Activated B cell treated with CpG ODN at 0.5 μM for 24 hours (primary cell): ENCODE results near the gene TOP2B. TPM values are rescaled to one million over a fixed set of nuclear protein-coding genes. Genes with fewer than 3 reads are reported as not detected.
A peak's percentile ranks its signal among the peaks of the same experiment; 100 is the strongest.

ENCODE experiments used
- ATAC-seq: fragments of 200-7000 bp; cut with Tn5 transposase; one replicate; pipeline ENCODE4 v1.10.0; 2021; ENCODE audit warnings: low read depth, mild to moderate bottlenecking, moderate library complexity
- CTCF ChIA-PET: fragments of 350-600 bp; sonication (Branson Sonifier 250); formaldehyde crosslinking; loops from one replicate; lab custom pipeline; 2021; ENCODE audit warnings: antibody characterized with exemption; lab: Charles Lee
- POLR2A ChIA-PET: fragments of 350-600 bp; sonication (Branson Sonifier 250); formaldehyde crosslinking; loops from one replicate; lab custom pipeline; 2021; ENCODE audit warnings: antibody characterized with exemption; lab: Charles Lee
- DNase-seq: peaks from one replicate; pipeline ENCODE4 v3.0.0; 2022
- H3K27ac Mint-ChIP-seq: one replicate; pipeline ENCODE4 v1.8.0; 2020; ENCODE audit warnings: mixed read lengths
- H3K27me3 Mint-ChIP-seq: one replicate; pipeline ENCODE4 v1.8.0; 2021; ENCODE audit warnings: mixed read lengths
- H3K36me3 Mint-ChIP-seq: one replicate; pipeline ENCODE4 v1.8.0; 2021; ENCODE audit warnings: low read depth, mixed read lengths
- H3K4me1 Mint-ChIP-seq: one replicate; pipeline ENCODE4 v1.8.0; 2021; ENCODE audit warnings: mixed read lengths
- H3K4me3 Mint-ChIP-seq: one replicate; pipeline ENCODE4 v1.8.0; 2020; ENCODE audit warnings: mild to moderate bottlenecking, mixed read lengths
- H3K9me3 Mint-ChIP-seq: one replicate; pipeline ENCODE4 v1.8.0; 2020; ENCODE audit warnings: mixed read lengths
- CTCF ChIP-seq: fragments of 200-600 bp; IDR thresholded peaks from one replicate; pipeline ENCODE4 v1.8.0; 2022; ENCODE audit warnings: antibody characterized with exemption, mild to moderate bottlenecking
- intact Hi-C: fragments of 100-400 bp; cut with micrococcal nuclease; formaldehyde crosslinking; loops from one replicate; pipeline ENCODE4 v1.15.1; 2024
- total RNA-seq: library from RNA; stranded (reverse); gene quantifications from 2 replicates; pipeline ENCODE4 v1.2.3, GENCODE V29; 2022

TOP2B gene
- total RNA-seq, 1 donor from 2014 or later = 117 TPM

DNA sequence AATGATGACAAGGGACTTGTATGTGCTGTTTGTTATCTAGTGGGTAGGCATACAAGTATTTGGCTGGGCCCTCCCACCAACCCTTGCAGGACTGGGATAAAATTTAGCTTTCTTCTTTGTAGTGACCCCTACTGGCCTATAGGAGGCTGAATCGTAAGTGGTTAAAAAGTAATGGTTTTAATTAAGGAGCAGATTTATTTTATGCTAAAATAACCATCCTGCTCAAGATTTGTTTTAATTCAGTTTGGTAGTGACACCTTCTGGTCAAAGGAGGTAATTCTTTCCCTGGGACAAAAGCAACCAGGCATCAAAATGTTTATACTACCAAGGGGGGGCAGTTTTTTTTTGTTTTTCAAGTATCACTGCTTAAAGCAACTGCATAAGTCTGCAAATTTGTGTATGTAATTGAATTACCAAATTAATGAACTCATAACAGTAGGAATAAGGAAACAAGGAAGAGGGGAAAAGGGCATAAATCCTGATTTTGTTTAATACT is 70.7 kb downstream of the TOP2B start:
- TF ChIP-seq CTCF = peak; percentile 33
- ATAC-seq (peak; percentile 64), DNase-seq (no peak)
- Mint-ChIP-seq H3K36me3 (peaks cover 31% of the 10 kb centered on the region), H3K27ac (no peak overlapping the region), H3K27me3 (no peaks in the 10 kb centered on the region), H3K4me1 (no peaks in the 10 kb centered on the region), H3K4me3 (no peak overlapping the region), H3K9me3 (no peaks in the 10 kb centered on the region)
- ChIA-PET POLR2A (interaction anchor here (1.0 kb wide), 1 partner anchor 18 kb away, joined by 6 read pairs; no protein-coding TSS in a partner anchor), CTCF (interaction anchor here (0.7 to 1.0 kb wide), 3 partner anchors 8 to 914 kb away, joined by 3 read pairs; no protein-coding TSS in a partner anchor)
- intact Hi-C loops = loop anchor here (1.0 to 5.0 kb wide), 4 partner anchors 822 to 1595 kb away; no protein-coding TSS in a partner anchor

- Mint-ChIP-seq H3K27ac (peak overlapping the region; percentile 27), H3K9me3 (peaks cover under 1% of the 10 kb centered on the region), H3K36me3 (peaks cover 22% of the 10 kb centered on the region), H3K27me3 (no peaks in the 10 kb centered on the region), H3K4me1 (no peaks in the 10 kb centered on the region), H3K4me3 (no peak overlapping the region)
- DNase-seq = no peak
- no peak for ATAC-seq
- CTCF ChIA-PET = interaction anchor here (0.9 to 1.0 kb wide), 3 partner anchors 9 to 912 kb away, joined by 3 to 4 read pairs (median 3); no protein-coding TSS in a partner anchor
- intact Hi-C loops = loop anchor here (5.0 kb wide), 2 partner anchors 821 to 1331 kb away; no protein-coding TSS in a partner anchor
- no peak for TF ChIP-seq CTCF
- POLR2A ChIA-PET = no interaction called here
Observed at GRCh38 chr3:25593001-25593400, 71.7 kb downstream of the TOP2B start.

- Mint-ChIP-seq H3K9me3 (peaks cover 5% of the 10 kb centered on the region), H3K4me3 (no peak overlapping the region), H3K27ac (peak overlapping the region; percentile 27), H3K27me3 (no peaks in the 10 kb centered on the region), H3K4me1 (no peaks in the 10 kb centered on the region), H3K36me3 (peaks cover 17% of the 10 kb centered on the region)
- POLR2A ChIA-PET = no interaction called here
- DNase-seq (no peak), ATAC-seq (peak; percentile 18)
- intact Hi-C loops = loop anchor here (5.0 kb wide), 2 partner anchors 820 to 1330 kb away; no protein-coding TSS in a partner anchor
- no peak for TF ChIP-seq CTCF
- CTCF ChIA-PET = interaction anchor here (1.0 kb wide), 1 partner anchor 8 kb away, joined by 4 read pairs; no protein-coding TSS in a partner anchor
Observed at GRCh38 chr3:25592510-25592968, 72.2 kb downstream of the TOP2B start.

DNA sequence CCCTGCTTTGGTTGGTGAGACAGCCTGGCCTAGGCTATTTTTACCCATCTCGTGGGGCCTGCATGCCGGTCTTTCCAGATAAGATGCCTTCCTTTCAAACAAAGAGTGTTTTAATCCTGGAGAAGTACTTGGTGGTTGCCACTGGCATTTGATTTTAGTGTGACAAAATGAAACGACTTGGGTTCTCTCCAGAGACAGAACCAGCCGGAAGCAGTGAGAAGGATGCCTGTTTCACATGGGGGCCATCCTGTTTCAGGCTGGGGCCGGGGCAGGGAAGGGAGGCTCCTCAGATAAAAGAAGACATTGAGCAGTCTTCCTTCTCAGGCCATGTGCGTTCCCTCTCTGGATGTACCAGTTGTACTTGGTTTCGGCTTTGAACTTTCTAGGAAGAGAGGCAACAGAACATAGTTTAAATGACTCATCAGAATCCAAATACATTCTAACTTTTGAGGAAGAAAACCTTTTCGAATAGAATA is 74.9 kb downstream of the TOP2B start:
- Mint-ChIP-seq H3K27me3 (peaks cover 3% of the 10 kb centered on the region), H3K27ac (no peak overlapping the region), H3K4me1 (no peaks in the 10 kb centered on the region), H3K9me3 (peaks cover 7% of the 10 kb centered on the region), H3K4me3 (no peak overlapping the region), H3K36me3 (no peaks in the 10 kb centered on the region)
- CTCF ChIA-PET = no interaction called here
- DNase-seq = no peak
- ATAC-seq = no peak
- POLR2A ChIA-PET = no interaction called here
- intact Hi-C loops = loop anchor here (5.0 kb wide), 2 partner anchors 818 to 1328 kb away; no protein-coding TSS in a partner anchor
- no peak for TF ChIP-seq CTCF

DNA sequence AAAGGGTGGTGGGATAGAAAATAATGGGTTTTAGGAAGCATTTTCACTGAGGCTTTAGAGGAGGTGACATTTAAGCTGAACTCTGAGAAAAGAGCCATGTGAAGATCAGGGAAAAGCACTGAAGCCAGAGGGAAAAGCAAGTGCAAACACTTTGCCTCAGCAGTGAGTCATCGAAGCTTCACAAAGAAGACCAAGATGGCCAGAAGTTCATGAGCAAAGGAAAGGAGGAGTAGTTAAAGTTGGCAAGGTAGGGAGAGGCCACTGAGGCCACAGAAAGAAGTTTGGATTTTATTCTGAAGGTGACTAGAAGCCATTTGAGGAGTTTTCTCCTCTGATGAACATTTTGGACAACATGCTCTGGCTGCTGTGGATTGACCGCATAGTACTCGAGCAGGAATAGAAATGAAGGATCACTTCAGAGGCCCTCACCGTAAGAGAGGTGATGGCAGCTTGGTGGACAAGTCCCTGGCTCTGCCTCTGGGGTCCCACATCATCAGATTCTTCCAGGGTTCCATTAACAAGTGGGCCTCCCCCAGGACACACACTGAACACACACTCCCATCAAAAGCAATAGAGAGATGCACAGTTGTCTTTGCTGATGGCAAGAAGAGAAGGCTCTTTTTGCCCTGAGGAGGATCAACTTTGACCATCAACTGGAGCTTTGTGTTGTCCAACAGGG is 75.5 kb downstream of the TOP2B start:
- Mint-ChIP-seq H3K27me3 (peaks cover 3% of the 10 kb centered on the region), H3K4me1 (no peaks in the 10 kb centered on the region), H3K36me3 (no peaks in the 10 kb centered on the region), H3K9me3 (peaks cover 7% of the 10 kb centered on the region), H3K4me3 (no peak overlapping the region), H3K27ac (no peak overlapping the region)
- TF ChIP-seq CTCF = no peak
- ATAC-seq = no peak
- intact Hi-C loops = no loop called here
- ChIA-PET CTCF (no interaction called here), POLR2A (no interaction called here)
- no peak for DNase-seq
